GM12878 (cell line): ENCODE measurements around the gene ZNF689. TPM values are rescaled to one million over a fixed set of nuclear protein-coding genes. Genes with fewer than 3 reads are reported as not detected.

Experiments used
- ATF7 ChIP-seq: fragments of 450-650 bp; IDR thresholded peaks from 2 replicates; pipeline ENCODE4 v1.6.1; 2016; ENCODE audit warnings: low read depth, mild to moderate bottlenecking
- BMI1 ChIP-seq: fragments of 450-650 bp; IDR thresholded peaks from 2 replicates; pipeline ENCODE4 v1.6.1; 2016; ENCODE audit warnings: mild to moderate bottlenecking, moderate library complexity, borderline replicate concordance
- CBX5 ChIP-seq: sonication (generic); IDR thresholded peaks from 2 replicates; pipeline ENCODE4 v1.6.1; 2016; ENCODE audit warnings: low read depth, moderate library complexity, mild to moderate bottlenecking, inconsistent platforms
- GABPA ChIP-seq: IDR thresholded peaks from 2 replicates; pipeline ENCODE4 v1.6.1; 2014; ENCODE audit warnings: antibody characterized with exemption, low read depth, mild to moderate bottlenecking, inconsistent platforms
- IKZF2 ChIP-seq, 2 experiments: fragments of 450-650 bp; IDR thresholded peaks; 2 replicates each; pipeline ENCODE4 v1.6.1; 2017; ENCODE audit warnings: mild to moderate bottlenecking in 2 of 2, moderate library complexity in 2 of 2
- KLF5 ChIP-seq: fragments of 450-650 bp; IDR thresholded peaks from 2 replicates; pipeline ENCODE4 v1.6.1; 2014; ENCODE audit warnings: mild to moderate bottlenecking; ENCODE audit not compliant: partially characterized antibody
- NFYA ChIP-seq: IDR thresholded peaks from 2 replicates; pipeline ENCODE4 v1.6.1; 2011; ENCODE audit warnings: low read depth, mild to moderate bottlenecking, low read length, improper control_type of control experiment, borderline replicate concordance
- NR2C1 ChIP-seq: fragments of 450-650 bp; IDR thresholded peaks from 2 replicates; pipeline ENCODE4 v1.6.1; 2017; ENCODE audit warnings: antibody characterized with exemption, mild to moderate bottlenecking, moderate library complexity
- NR2F1 ChIP-seq: fragments of 450-650 bp; conservative IDR thresholded peaks from 2 replicates; pipeline ENCODE4 v1.6.1; 2017; ENCODE audit warnings: mild to moderate bottlenecking
- PKNOX1 ChIP-seq: fragments of 450-650 bp; IDR thresholded peaks from 2 replicates; pipeline ENCODE4 v1.6.1; 2016; ENCODE audit warnings: mild to moderate bottlenecking
- POLR2AphosphoS2 ChIP-seq: IDR thresholded peaks from 2 replicates; pipeline ENCODE4 v1.6.1; 2011; ENCODE audit warnings: low read depth, mild to moderate bottlenecking, low read length, improper control_type of control experiment, moderate library complexity
- REST ChIP-seq: IDR thresholded peaks from 2 replicates; pipeline ENCODE4 v1.6.1; 2012; ENCODE audit warnings: mild to moderate bottlenecking, low read depth, low read length
- ZBTB4 ChIP-seq: fragments of 450-650 bp; formaldehyde crosslinking; IDR thresholded peaks from 2 replicates; pipeline ENCODE4 v1.4.0; 2022; ENCODE audit warnings: mild to moderate bottlenecking, moderate library complexity
- polyA plus RNA-seq, 11 experiments: library from polyadenylated mRNA; depleted of rRNA in 4 of 11; unstranded in 6 of 11; stranded (reverse) in 5 of 11; fragments of >200 nt; fragmentation: Nextera tagmentation in 4 of 11; fragmentation: Illumina TruSeq in 1 of 11; extraction: Ambion mirVana in 4 of 11; extraction: Trizol in 1 of 11; gene quantifications; 1 replicate in 1 of 11; 2 replicates in 10 of 11; pipeline versions ENCODE4 v1.2.1 to v1.2.3, GENCODE V29; 2011 to 2016; ENCODE audit warnings: inconsistent platforms in 2 of 11, missing spikeins in 2 of 11, low read depth in 1 of 11
- total RNA-seq, 4 experiments: library from RNA; depleted of rRNA in 3 of 4; stranded (reverse); fragments of >200 nt in 3 of 4; fragmentation: Illumina TruSeq in 1 of 4; extraction: Trizol in 1 of 4; gene quantifications; 2 replicates each; pipeline versions ENCODE4 v1.2.1 to v1.2.3, GENCODE V29; 2013 to 2021

The ZNF689 gene
- total and polyA plus RNA-seq, 10 of the 15 experiments (the other 5 are each of a cell fraction or from before 2014, with no cell fraction given): 4.7 to 13.2 (median 8.5) TPM

GRCh38 chr16:30585400-30586191 lies 24.6 kb downstream of the ZNF689 start, which contains the start of gene ZNF785 (continued):
- TF ChIP-seq NR2C1 (peak; percentile 93), NR2F1 (peak; percentile 87; the same call in 1 of the 2 replicates), NFYA (peak; percentile 76), IKZF2 (IDR thresholded peaks at IDR 0.05) (peak; percentile 66 to 78; a peak in 3 of 4 replicates), REST (no peak), ZBTB4 (CRISPR knock-in tag) (no peak), CBX5 (no peak), BMI1 (no peak), POLR2AphosphoS2 (no peak), GABPA (peak; percentile 74), ATF7 (peak; percentile 60; the same call in 1 of the 2 replicates), PKNOX1 (peak; percentile 82), KLF5 (peak; percentile 39)
